ENCODE results near the gene ABLIM1. TPM values are rescaled to one million over a fixed set of nuclear protein-coding genes. Genes with fewer than 3 reads are reported as not detected.

The ABLIM1 gene
- total RNA-seq, 1 donor from 2014 or later, result 35.8 TPM

- TF ChIP-seq, protein P1, sequence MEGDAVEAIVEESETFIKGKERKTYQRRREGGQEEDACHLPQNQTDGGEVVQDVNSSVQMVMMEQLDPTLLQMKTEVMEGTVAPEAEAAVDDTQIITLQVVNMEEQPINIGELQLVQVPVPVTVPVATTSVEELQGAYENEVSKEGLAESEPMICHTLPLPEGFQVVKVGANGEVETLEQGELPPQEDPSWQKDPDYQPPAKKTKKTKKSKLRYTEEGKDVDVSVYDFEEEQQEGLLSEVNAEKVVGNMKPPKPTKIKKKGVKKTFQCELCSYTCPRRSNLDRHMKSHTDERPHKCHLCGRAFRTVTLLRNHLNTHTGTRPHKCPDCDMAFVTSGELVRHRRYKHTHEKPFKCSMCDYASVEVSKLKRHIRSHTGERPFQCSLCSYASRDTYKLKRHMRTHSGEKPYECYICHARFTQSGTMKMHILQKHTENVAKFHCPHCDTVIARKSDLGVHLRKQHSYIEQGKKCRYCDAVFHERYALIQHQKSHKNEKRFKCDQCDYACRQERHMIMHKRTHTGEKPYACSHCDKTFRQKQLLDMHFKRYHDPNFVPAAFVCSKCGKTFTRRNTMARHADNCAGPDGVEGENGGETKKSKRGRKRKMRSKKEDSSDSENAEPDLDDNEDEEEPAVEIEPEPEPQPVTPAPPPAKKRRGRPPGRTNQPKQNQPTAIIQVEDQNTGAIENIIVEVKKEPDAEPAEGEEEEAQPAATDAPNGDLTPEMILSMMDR (conservative IDR thresholded peaks at IDR 0.05), result no peak
- Mint-ChIP-seq H3K4me1 (peaks cover 46% of the 10 kb centered on the region), H3K27ac (ENCODE audit: unreplicated experiment) (no peak overlapping the region), H3K9me3 (no peaks in the 10 kb centered on the region), H3K4me3 (no peak overlapping the region), H3K27me3 (ENCODE audit: low read depth) (peaks cover 21% of the 10 kb centered on the region), H3K36me3 (ENCODE audit: low read depth) (no peaks in the 10 kb centered on the region)
- DNase-seq (ENCODE audit: low read depth, low spot score), result no peak
These were observed 142.7 kb downstream of the ABLIM1 start for GRCh38 chr10:114515298-114515914.

- DNase-seq (ENCODE audit: low read depth, low spot score), result no peak
- TF ChIP-seq, protein P1 (conservative IDR thresholded peaks at IDR 0.05), result no peak
- H3K36me3 Mint-ChIP-seq (ENCODE audit: low read depth), result no peaks in the 10 kb centered on the region
- H3K4me3 Mint-ChIP-seq, result no peak overlapping the region
- H3K4me1 Mint-ChIP-seq, result peaks cover 38% of the 10 kb centered on the region
- H3K27ac Mint-ChIP-seq (ENCODE audit: unreplicated experiment), result no peak overlapping the region
- no peaks in the 10 kb centered on the region for H3K9me3 Mint-ChIP-seq
- peaks cover 34% of the 10 kb centered on the region for H3K27me3 Mint-ChIP-seq (ENCODE audit: low read depth)
These were observed 144.7 kb downstream of the ABLIM1 start for GRCh38 chr10:114513381-114513792.

DNA sequence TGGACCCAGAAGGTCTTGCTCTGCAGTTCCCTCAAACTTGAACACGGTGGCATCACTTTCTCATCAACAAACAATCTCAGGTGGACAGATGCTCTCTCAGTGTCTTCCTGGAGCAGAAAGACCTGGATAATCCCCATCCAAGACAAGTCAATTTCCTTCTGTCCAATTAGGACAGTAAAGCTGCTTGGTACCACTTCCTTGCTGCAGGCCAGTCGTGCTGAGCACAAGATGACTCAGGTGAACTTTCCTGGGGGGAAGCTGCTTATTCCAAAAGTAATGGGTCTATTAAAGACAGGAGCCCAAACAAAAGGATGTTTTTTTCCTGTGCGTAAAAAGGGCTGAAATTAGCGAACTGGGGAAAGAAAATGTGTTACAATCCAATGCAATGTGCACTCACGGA lies 146.2 kb downstream of the ABLIM1 start:
- Mint-ChIP-seq H3K27ac (ENCODE audit: unreplicated experiment) (no peak overlapping the region), H3K9me3 (no peaks in the 10 kb centered on the region), H3K4me1 (peaks cover 30% of the 10 kb centered on the region), H3K36me3 (ENCODE audit: low read depth) (no peaks in the 10 kb centered on the region), H3K27me3 (ENCODE audit: low read depth) (peaks cover 40% of the 10 kb centered on the region), H3K4me3 (no peak overlapping the region)
- no peak for DNase-seq (ENCODE audit: low read depth, low spot score)
- TF ChIP-seq, protein P1 (conservative IDR thresholded peaks at IDR 0.05), result no peak

GRCh38 chr10:114508376-114508775 lies 149.7 kb downstream of the ABLIM1 start:
- no peak overlapping the region for H3K4me3 Mint-ChIP-seq
- TF ChIP-seq, protein P1 (conservative IDR thresholded peaks at IDR 0.05), result no peak
- no peaks in the 10 kb centered on the region for H3K9me3 Mint-ChIP-seq
- no peak overlapping the region for H3K27ac Mint-ChIP-seq (ENCODE audit: unreplicated experiment)
- H3K4me1 Mint-ChIP-seq, result peaks cover 33% of the 10 kb centered on the region
- H3K27me3 Mint-ChIP-seq (ENCODE audit: low read depth), result peaks cover 60% of the 10 kb centered on the region
- DNase-seq (ENCODE audit: low read depth, low spot score), result no peak
- H3K36me3 Mint-ChIP-seq (ENCODE audit: low read depth), result no peaks in the 10 kb centered on the region

- Mint-ChIP-seq H3K4me1 (peaks cover 32% of the 10 kb centered on the region), H3K27ac (ENCODE audit: unreplicated experiment) (no peak overlapping the region), H3K9me3 (no peaks in the 10 kb centered on the region), H3K36me3 (ENCODE audit: low read depth) (no peaks in the 10 kb centered on the region), H3K4me3 (no peak overlapping the region), H3K27me3 (ENCODE audit: low read depth) (peaks cover 56% of the 10 kb centered on the region)
- no peak for DNase-seq (ENCODE audit: low read depth, low spot score)
- TF ChIP-seq, protein P1 (conservative IDR thresholded peaks at IDR 0.05), result no peak
These were observed 150.6 kb downstream of the ABLIM1 start for GRCh38 chr10:114507449-114507848.
